ENCODE results near the gene YJEFN3.

The YJEFN3 gene

GRCh38 chr19:19538061-19538784 is 9.5 kb downstream of the YJEFN3 start, which contains the start of gene CILP2:
CILP2 (plus strand) TSS chr19:19538265; CDS start chr19:19538350, 85 bp downstream.
- peak; percentile 83 for DNase-seq (ENCODE audit: low spot score)
- in situ Hi-C loops (cut with MboI; ENCODE audit: low pct_unique_long_range_greater_than_20kb, low sequenced_read_pairs, unreplicated experiment) = loop anchor here (25.0 kb wide), 2 partner anchors 424 to 699 kb away; no protein-coding TSS in a partner anchor

GRCh38 chr19:19538785-19539166 is 10.1 kb downstream of the YJEFN3 start:
- in situ Hi-C loops (cut with MboI; ENCODE audit: low pct_unique_long_range_greater_than_20kb, low sequenced_read_pairs, unreplicated experiment) = loop anchor here (25.0 kb wide), 2 partner anchors 424 to 699 kb away; no protein-coding TSS in a partner anchor
- no peak for DNase-seq (ENCODE audit: low spot score)
- no peak for TF ChIP-seq CTCF (IDR thresholded peaks at IDR 0.05; ENCODE audit: extremely low read depth, insufficient read depth, missing control alignments)

More at GRCh38 chr19:19538061-19538784, 9.5 kb downstream of the YJEFN3 start, which contains the start of gene CILP2:
- no peak for TF ChIP-seq CTCF (IDR thresholded peaks at IDR 0.05; ENCODE audit: extremely low read depth, insufficient read depth, missing control alignments)

- DNase-seq (ENCODE audit: low spot score) = no peak
- in situ Hi-C loops (cut with MboI; ENCODE audit: low pct_unique_long_range_greater_than_20kb, low sequenced_read_pairs, unreplicated experiment) = loop anchor here (25.0 kb wide), 2 partner anchors 423 to 698 kb away; no protein-coding TSS in a partner anchor
- no peak for TF ChIP-seq CTCF (IDR thresholded peaks at IDR 0.05; ENCODE audit: extremely low read depth, insufficient read depth, missing control alignments)
These were observed 11.0 kb downstream of the YJEFN3 start for GRCh38 chr19:19539698-19540063.

GRCh38 chr19:19540064-19540714 is 11.5 kb downstream of the YJEFN3 start:
- in situ Hi-C loops (cut with MboI; ENCODE audit: low pct_unique_long_range_greater_than_20kb, low sequenced_read_pairs, unreplicated experiment) = loop anchor here (25.0 kb wide), 2 partner anchors 422 to 697 kb away; no protein-coding TSS in a partner anchor
- DNase-seq (ENCODE audit: low spot score) = peak; percentile 90
- TF ChIP-seq CTCF (IDR thresholded peaks at IDR 0.05; ENCODE audit: extremely low read depth, insufficient read depth, missing control alignments) = no peak

- in situ Hi-C loops (cut with MboI; ENCODE audit: low pct_unique_long_range_greater_than_20kb, low sequenced_read_pairs, unreplicated experiment) = loop anchor here (25.0 kb wide), 2 partner anchors 421 to 696 kb away; no protein-coding TSS in a partner anchor
- TF ChIP-seq CTCF (IDR thresholded peaks at IDR 0.05; ENCODE audit: extremely low read depth, insufficient read depth, missing control alignments) = no peak
- peak; percentile 95 for DNase-seq (ENCODE audit: low spot score)
These were observed 12.2 kb downstream of the YJEFN3 start for GRCh38 chr19:19540715-19541515.

- in situ Hi-C loops (cut with MboI; ENCODE audit: low pct_unique_long_range_greater_than_20kb, low sequenced_read_pairs, unreplicated experiment) = loop anchor here (25.0 kb wide), 2 partner anchors 421 to 696 kb away; no protein-coding TSS in a partner anchor
- TF ChIP-seq CTCF (IDR thresholded peaks at IDR 0.05; ENCODE audit: extremely low read depth, insufficient read depth, missing control alignments) = no peak
- DNase-seq (ENCODE audit: low spot score) = no peak
These were observed 12.9 kb downstream of the YJEFN3 start for GRCh38 chr19:19541616-19542015.

Measured in GM13977 (cell line).